ENCODE data around the gene KCNMA1.

The KCNMA1 gene

GRCh38 chr10:77445547-77445946 lies 192.1 kb downstream of the KCNMA1 start:
- Histone ChIP-seq H2AFZ (ENCODE audit: low read depth, low read length) (no peak overlapping the region), H2BK120ac (ENCODE audit: low read depth, low read length) (no peak overlapping the region), H3K18ac (ENCODE audit: low read depth in 1 of 2, low read length in 2 of 2) (no peak overlapping the region), H3K79me1 (replicated peaks; ENCODE audit: low read length, poor library complexity, severe bottlenecking) (peaks cover 9% of the 10 kb centered on the region), H4K91ac (ENCODE audit: low read length) (no peak overlapping the region), H3K4me1 (ENCODE audit: control insufficient read depth, insufficient read depth, low read depth, low read length) (no peaks in the 10 kb centered on the region), H2AK5ac (ENCODE audit: low read length, severe bottlenecking) (no peak overlapping the region), H3K27ac (ENCODE audit: low read length, poor library complexity, severe bottlenecking) (no peak overlapping the region), H3K9me3 (ENCODE audit: control insufficient read depth, low read length) (no peaks in the 10 kb centered on the region), H2BK5ac (ENCODE audit: low read depth, low read length, poor library complexity, severe bottlenecking) (no peak overlapping the region), H3K4me2 (ENCODE audit: low read length, poor library complexity, severe bottlenecking) (no peak overlapping the region), H3K23ac (ENCODE audit: low read length in 2 of 2) (no peak overlapping the region), H3K14ac (ENCODE audit: low read length in 2 of 2) (no peak overlapping the region), H2BK15ac (ENCODE audit: low read depth, poor library complexity, severe bottlenecking) (no peak overlapping the region), H2BK12ac (ENCODE audit: low read length in 2 of 2) (no peak overlapping the region), H3K27me3 (ENCODE audit: control insufficient read depth in 1 of 2, insufficient read depth in 1 of 2, low read length in 2 of 2) (no peaks in the 10 kb centered on the region), H3K36me3 (ENCODE audit: control insufficient read depth in 1 of 2, insufficient read depth in 2 of 2, low read depth in 1 of 2, low read length in 2 of 2) (no peaks in the 10 kb centered on the region), H3K4ac (ENCODE audit: low read depth in 1 of 2, low read length in 2 of 2) (no peak overlapping the region), H4K8ac (ENCODE audit: low read length) (no peak overlapping the region), H3K9ac (ENCODE audit: low read length) (no peak overlapping the region), H3K4me3 (ENCODE audit: insufficient read depth in 1 of 2, low read depth in 1 of 2, low read length in 2 of 2) (no peak overlapping the region)
- 94% methylated on average over 7 of the region's 7 CpGs for WGBS
- DNase-seq = no peak

- H2AK5ac ChIP-seq (ENCODE audit: low read length, severe bottlenecking) = no peak overlapping the region
- H3K79me1 ChIP-seq (replicated peaks; ENCODE audit: low read length, poor library complexity, severe bottlenecking) = peaks cover 11% of the 10 kb centered on the region
- no peak overlapping the region for H3K4ac ChIP-seq (ENCODE audit: low read depth in 1 of 2, low read length in 2 of 2)
- H3K27me3 ChIP-seq (ENCODE audit: control insufficient read depth in 1 of 2, insufficient read depth in 1 of 2, low read length in 2 of 2) = no peaks in the 10 kb centered on the region
- no peak for DNase-seq
- no peak overlapping the region for H4K8ac ChIP-seq (ENCODE audit: low read length)
- no peaks in the 10 kb centered on the region for H3K9me3 ChIP-seq (ENCODE audit: control insufficient read depth, low read length)
- H3K4me1 ChIP-seq (ENCODE audit: control insufficient read depth, insufficient read depth, low read depth, low read length) = no peaks in the 10 kb centered on the region
- no peak overlapping the region for H3K14ac ChIP-seq (ENCODE audit: low read length in 2 of 2)
- H3K18ac ChIP-seq (ENCODE audit: low read depth in 1 of 2, low read length in 2 of 2) = no peak overlapping the region
- H3K27ac ChIP-seq (ENCODE audit: low read length, poor library complexity, severe bottlenecking) = no peak overlapping the region
- H2BK5ac ChIP-seq (ENCODE audit: low read depth, low read length, poor library complexity, severe bottlenecking) = no peak overlapping the region
- no peak overlapping the region for H2BK12ac ChIP-seq (ENCODE audit: low read length in 2 of 2)
- H2AFZ ChIP-seq (ENCODE audit: low read depth, low read length) = no peak overlapping the region
- 93% methylated on average over 2 of the region's 2 CpGs for WGBS
- no peak overlapping the region for H3K23ac ChIP-seq (ENCODE audit: low read length in 2 of 2)
- no peak overlapping the region for H3K4me3 ChIP-seq (ENCODE audit: insufficient read depth in 1 of 2, low read depth in 1 of 2, low read length in 2 of 2)
- no peak overlapping the region for H3K9ac ChIP-seq (ENCODE audit: low read length)
- no peak overlapping the region for H4K91ac ChIP-seq (ENCODE audit: low read length)
- no peak overlapping the region for H3K4me2 ChIP-seq (ENCODE audit: low read length, poor library complexity, severe bottlenecking)
- H3K36me3 ChIP-seq (ENCODE audit: control insufficient read depth in 1 of 2, insufficient read depth in 2 of 2, low read depth in 1 of 2, low read length in 2 of 2) = peaks cover 0 to 3% of the 10 kb centered on the region in 2 experiments
- no peak overlapping the region for H2BK120ac ChIP-seq (ENCODE audit: low read depth, low read length)
- H2BK15ac ChIP-seq (ENCODE audit: low read depth, poor library complexity, severe bottlenecking) = no peak overlapping the region
These were observed 193.6 kb downstream of the KCNMA1 start for GRCh38 chr10:77444041-77444440.

- WGBS = 85% methylated on average over 6 of the region's 6 CpGs
- Histone ChIP-seq H3K14ac (ENCODE audit: low read length in 2 of 2) (no peak overlapping the region), H3K9me3 (ENCODE audit: control insufficient read depth, low read length) (no peaks in the 10 kb centered on the region)
These were observed 194.9 kb downstream of the KCNMA1 start for GRCh38 chr10:77442699-77443189.

GRCh38 chr10:77441353-77442166 lies 196.0 kb downstream of the KCNMA1 start:
- Histone ChIP-seq H3K27ac (ENCODE audit: low read length, poor library complexity, severe bottlenecking) (no peak overlapping the region), H3K18ac (ENCODE audit: low read depth in 1 of 2, low read length in 2 of 2) (no peak overlapping the region), H2BK120ac (ENCODE audit: low read depth, low read length) (no peak overlapping the region), H3K4me1 (ENCODE audit: control insufficient read depth, insufficient read depth, low read depth, low read length) (no peaks in the 10 kb centered on the region), H2AK5ac (ENCODE audit: low read length, severe bottlenecking) (no peak overlapping the region), H3K4me3 (ENCODE audit: insufficient read depth in 1 of 2, low read depth in 1 of 2, low read length in 2 of 2) (no peak overlapping the region), H3K9ac (ENCODE audit: low read length) (no peak overlapping the region), H3K27me3 (ENCODE audit: control insufficient read depth in 1 of 2, insufficient read depth in 1 of 2, low read length in 2 of 2) (no peaks in the 10 kb centered on the region), H3K36me3 (ENCODE audit: control insufficient read depth in 1 of 2, insufficient read depth in 2 of 2, low read depth in 1 of 2, low read length in 2 of 2) (peaks cover 0 to 3% of the 10 kb centered on the region in 2 experiments), H3K9me3 (ENCODE audit: control insufficient read depth, low read length) (no peaks in the 10 kb centered on the region), H4K91ac (ENCODE audit: low read length) (no peak overlapping the region), H3K4ac (ENCODE audit: low read depth in 1 of 2, low read length in 2 of 2) (no peak overlapping the region), H4K8ac (ENCODE audit: low read length) (no peak overlapping the region), H3K23ac (ENCODE audit: low read length in 2 of 2) (no peak overlapping the region), H2AFZ (ENCODE audit: low read depth, low read length) (no peak overlapping the region), H3K14ac (ENCODE audit: low read length in 2 of 2) (no peak overlapping the region), H3K4me2 (ENCODE audit: low read length, poor library complexity, severe bottlenecking) (no peak overlapping the region), H3K79me1 (replicated peaks; ENCODE audit: low read length, poor library complexity, severe bottlenecking) (peaks cover 11% of the 10 kb centered on the region), H2BK15ac (ENCODE audit: low read depth, poor library complexity, severe bottlenecking) (no peak overlapping the region), H2BK12ac (ENCODE audit: low read length in 2 of 2) (no peak overlapping the region), H2BK5ac (ENCODE audit: low read depth, low read length, poor library complexity, severe bottlenecking) (no peak overlapping the region)
- no peak for DNase-seq
- WGBS = 94% methylated on average over 8 of the region's 8 CpGs

More at GRCh38 chr10:77442699-77443189, 194.9 kb downstream of the KCNMA1 start:
- H3K27me3 ChIP-seq (ENCODE audit: control insufficient read depth in 1 of 2, insufficient read depth in 1 of 2, low read length in 2 of 2) = no peaks in the 10 kb centered on the region
- no peaks in the 10 kb centered on the region for H3K4me1 ChIP-seq (ENCODE audit: control insufficient read depth, insufficient read depth, low read depth, low read length)
- no peak overlapping the region for H3K23ac ChIP-seq (ENCODE audit: low read length in 2 of 2)
- no peak overlapping the region for H2BK120ac ChIP-seq (ENCODE audit: low read depth, low read length)
- H2BK15ac ChIP-seq (ENCODE audit: low read depth, poor library complexity, severe bottlenecking) = no peak overlapping the region
- H3K27ac ChIP-seq (ENCODE audit: low read length, poor library complexity, severe bottlenecking) = no peak overlapping the region
- H2BK12ac ChIP-seq (ENCODE audit: low read length in 2 of 2) = no peak overlapping the region
- no peak for DNase-seq
- no peak overlapping the region for H2AK5ac ChIP-seq (ENCODE audit: low read length, severe bottlenecking)
- H4K8ac ChIP-seq (ENCODE audit: low read length) = no peak overlapping the region
- no peak overlapping the region for H3K9ac ChIP-seq (ENCODE audit: low read length)
- peaks cover 0 to 3% of the 10 kb centered on the region in 2 experiments for H3K36me3 ChIP-seq (ENCODE audit: control insufficient read depth in 1 of 2, insufficient read depth in 2 of 2, low read depth in 1 of 2, low read length in 2 of 2)
- peaks cover 11% of the 10 kb centered on the region for H3K79me1 ChIP-seq (replicated peaks; ENCODE audit: low read length, poor library complexity, severe bottlenecking)
- no peak overlapping the region for H3K4me2 ChIP-seq (ENCODE audit: low read length, poor library complexity, severe bottlenecking)
- no peak overlapping the region for H4K91ac ChIP-seq (ENCODE audit: low read length)
- no peak overlapping the region for H2AFZ ChIP-seq (ENCODE audit: low read depth, low read length)
- H2BK5ac ChIP-seq (ENCODE audit: low read depth, low read length, poor library complexity, severe bottlenecking) = no peak overlapping the region
- H3K4me3 ChIP-seq (ENCODE audit: insufficient read depth in 1 of 2, low read depth in 1 of 2, low read length in 2 of 2) = no peak overlapping the region
- no peak overlapping the region for H3K18ac ChIP-seq (ENCODE audit: low read depth in 1 of 2, low read length in 2 of 2)
- no peak overlapping the region for H3K4ac ChIP-seq (ENCODE audit: low read depth in 1 of 2, low read length in 2 of 2)

Data from mesenchymal stem cell (in vitro differentiated cells and primary cell).